GM12878 (cell line): Measurements from ENCODE around the gene PNPO. TPM values are rescaled to one million over a fixed set of nuclear protein-coding genes. Genes with fewer than 3 reads are reported as not detected.

Source experiments
- BCL11A ChIP-seq: IDR thresholded peaks from 2 replicates; pipeline ENCODE4 v1.6.1; 2011; ENCODE audit warnings: low read depth, low read length
- BRCA1 ChIP-seq: IDR thresholded peaks from 2 replicates; pipeline ENCODE4 v1.6.1; 2011; ENCODE audit warnings: low read depth, low read length, improper control_type of control experiment
- DPF2 ChIP-seq: fragments of 450-650 bp; IDR thresholded peaks from 2 replicates; pipeline ENCODE4 v1.6.1; 2017; ENCODE audit warnings: mild to moderate bottlenecking
- EZH2 ChIP-seq: IDR thresholded peaks from 2 replicates; pipeline ENCODE4 v1.6.1; 2012; ENCODE audit warnings: low read depth, mild to moderate bottlenecking, control low read depth, inconsistent platforms, low read length, borderline replicate concordance; ENCODE audit not compliant: control insufficient read depth
- FOS ChIP-seq: IDR thresholded peaks from 3 replicates; pipeline ENCODE4 v1.6.1; 2011; ENCODE audit warnings: borderline replicate concordance; ENCODE audit not compliant: insufficient read length; ENCODE audit errors: extremely low read depth
- IKZF1 ChIP-seq: fragments of 450-650 bp; conservative IDR thresholded peaks from 2 replicates; pipeline ENCODE4 v1.6.1; 2017; ENCODE audit warnings: antibody characterized with exemption, mild to moderate bottlenecking
- KLF5 ChIP-seq: fragments of 450-650 bp; IDR thresholded peaks from 2 replicates; pipeline ENCODE4 v1.6.1; 2014; ENCODE audit warnings: mild to moderate bottlenecking; ENCODE audit not compliant: partially characterized antibody
- NFYA ChIP-seq: IDR thresholded peaks from 2 replicates; pipeline ENCODE4 v1.6.1; 2011; ENCODE audit warnings: low read depth, mild to moderate bottlenecking, low read length, improper control_type of control experiment, borderline replicate concordance
- NR2C1 ChIP-seq: fragments of 450-650 bp; IDR thresholded peaks from 2 replicates; pipeline ENCODE4 v1.6.1; 2017; ENCODE audit warnings: antibody characterized with exemption, mild to moderate bottlenecking, moderate library complexity
- NRF1 ChIP-seq: conservative IDR thresholded peaks from 2 replicates; pipeline ENCODE4 v1.6.1; 2011; ENCODE audit warnings: mild to moderate bottlenecking, low read depth, low read length, improper control_type of control experiment
- POLR2AphosphoS5 ChIP-seq: IDR thresholded peaks from 2 replicates; pipeline ENCODE4 v1.6.1; 2011; ENCODE audit warnings: mild to moderate bottlenecking, low read length, inconsistent platforms
- POU2F2 ChIP-seq: IDR thresholded peaks from 3 replicates; pipeline ENCODE4 v1.6.1; 2011; ENCODE audit warnings: low read depth, mild to moderate bottlenecking, low read length, borderline replicate concordance
- RUNX3 ChIP-seq: IDR thresholded peaks from 2 replicates; pipeline ENCODE4 v1.6.1; 2012; ENCODE audit warnings: low read length, inconsistent platforms
- STAT3 ChIP-seq: IDR thresholded peaks from 2 replicates; pipeline ENCODE4 v1.6.1; 2011; ENCODE audit warnings: low read depth, low read length, improper control_type of control experiment
- TCF7 ChIP-seq: IDR thresholded peaks from 2 replicates; pipeline ENCODE4 v1.6.1; 2014; ENCODE audit warnings: antibody characterized with exemption, borderline replicate concordance
- WRNIP1 ChIP-seq: IDR thresholded peaks from 2 replicates; pipeline ENCODE4 v1.6.1; 2011; ENCODE audit warnings: low read depth, low read length, improper control_type of control experiment, borderline replicate concordance
- ZNF217 ChIP-seq: fragments of 450-650 bp; IDR thresholded peaks from 2 replicates; pipeline ENCODE4 v1.6.1; 2017; ENCODE audit warnings: antibody characterized with exemption, mild to moderate bottlenecking
- ZNF274 ChIP-seq: IDR thresholded peaks from one replicate; pipeline ENCODE4 v1.8.0; 2011; ENCODE audit not compliant: insufficient read length, insufficient read depth
- polyA plus RNA-seq, 11 experiments: library from polyadenylated mRNA; depleted of rRNA in 4 of 11; unstranded in 6 of 11; stranded (reverse) in 5 of 11; fragments of >200 nt; fragmentation: Nextera tagmentation in 4 of 11; fragmentation: Illumina TruSeq in 1 of 11; extraction: Ambion mirVana in 4 of 11; extraction: Trizol in 1 of 11; gene quantifications; 1 replicate in 1 of 11; 2 replicates in 10 of 11; pipeline versions ENCODE4 v1.2.1 to v1.2.3, GENCODE V29; 2011 to 2016; ENCODE audit warnings: inconsistent platforms in 2 of 11, missing spikeins in 2 of 11, low read depth in 1 of 11
- total RNA-seq, 4 experiments: library from RNA; depleted of rRNA in 3 of 4; stranded (reverse); fragments of >200 nt in 3 of 4; fragmentation: Illumina TruSeq in 1 of 4; extraction: Trizol in 1 of 4; gene quantifications; 2 replicates each; pipeline versions ENCODE4 v1.2.1 to v1.2.3, GENCODE V29; 2013 to 2021
- TF ChIP-seq, protein P1 (sequence below): fragments of 450-650 bp; IDR thresholded peaks from 2 replicates; pipeline ENCODE4 v1.6.1; 2017; ENCODE audit warnings: borderline replicate concordance
- TF ChIP-seq, protein P2 (sequence below): IDR thresholded peaks from 2 replicates; pipeline ENCODE4 v1.6.1; 2012; ENCODE audit warnings: low read length, inconsistent platforms
- TF ChIP-seq, protein P3 (sequence below): fragments of 450-650 bp; IDR thresholded peaks from 2 replicates; pipeline ENCODE4 v1.6.1; 2017; ENCODE audit warnings: mild to moderate bottlenecking, moderate library complexity
- TF ChIP-seq, protein P4 (sequence below): fragments of 150-350 bp; IDR thresholded peaks from 2 replicates; pipeline ENCODE4 v1.6.1; 2014; ENCODE audit warnings: mild to moderate bottlenecking, low read depth, low read length

PNPO gene
- total and polyA plus RNA-seq, 10 of the 15 experiments (the other 5 are each of a cell fraction or from before 2014, with no cell fraction given), result 13.9 to 52.6 (median 37.3) TPM

DNA sequence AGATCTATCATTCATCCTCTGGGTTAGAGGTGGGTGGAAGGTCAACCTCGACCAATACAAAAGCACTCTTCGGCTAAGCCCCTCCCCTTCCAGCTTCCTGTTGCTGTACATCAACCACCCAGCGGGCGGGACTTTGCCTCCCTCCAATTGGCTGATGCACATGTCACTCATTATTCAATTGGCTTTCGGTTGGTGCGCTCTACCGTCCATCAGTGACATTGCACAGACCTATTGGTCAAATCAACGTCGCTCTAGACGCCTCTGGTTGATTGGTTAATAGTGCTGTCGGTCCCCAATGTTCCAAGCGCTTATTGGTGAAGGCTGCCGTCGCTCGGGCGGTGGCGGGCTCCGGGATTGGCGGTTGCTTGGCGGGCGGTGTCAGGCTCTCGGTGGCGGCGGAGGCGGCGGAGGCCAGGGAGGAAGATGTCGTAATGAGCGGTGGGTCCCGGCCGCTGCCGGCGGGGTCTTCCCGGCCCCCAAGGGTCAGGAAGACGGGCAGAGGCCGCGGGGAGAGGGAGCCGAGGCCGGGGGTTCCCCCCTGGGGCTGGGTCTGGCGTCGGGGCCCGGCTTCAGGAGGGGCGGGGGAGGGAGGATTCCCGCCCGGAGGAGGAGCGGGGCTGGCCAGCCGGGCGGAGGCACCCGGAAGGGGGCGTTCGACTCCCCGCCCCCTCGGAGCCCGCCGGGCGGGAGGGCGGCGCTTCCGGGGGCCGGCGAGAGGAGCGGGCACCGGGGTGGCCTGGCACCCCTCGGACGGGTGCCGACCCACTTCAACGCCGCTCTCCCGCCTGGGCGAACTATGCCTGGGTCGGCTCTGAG, 45.3 kb upstream of the PNPO start, which contains the start of gene SP2 (continued):
- no peak for TF ChIP-seq ZNF217
- no peak for TF ChIP-seq TCF7
- TF ChIP-seq NR2C1, result peak; percentile 97
- no peak for TF ChIP-seq BCL11A
- TF ChIP-seq, protein P1, sequence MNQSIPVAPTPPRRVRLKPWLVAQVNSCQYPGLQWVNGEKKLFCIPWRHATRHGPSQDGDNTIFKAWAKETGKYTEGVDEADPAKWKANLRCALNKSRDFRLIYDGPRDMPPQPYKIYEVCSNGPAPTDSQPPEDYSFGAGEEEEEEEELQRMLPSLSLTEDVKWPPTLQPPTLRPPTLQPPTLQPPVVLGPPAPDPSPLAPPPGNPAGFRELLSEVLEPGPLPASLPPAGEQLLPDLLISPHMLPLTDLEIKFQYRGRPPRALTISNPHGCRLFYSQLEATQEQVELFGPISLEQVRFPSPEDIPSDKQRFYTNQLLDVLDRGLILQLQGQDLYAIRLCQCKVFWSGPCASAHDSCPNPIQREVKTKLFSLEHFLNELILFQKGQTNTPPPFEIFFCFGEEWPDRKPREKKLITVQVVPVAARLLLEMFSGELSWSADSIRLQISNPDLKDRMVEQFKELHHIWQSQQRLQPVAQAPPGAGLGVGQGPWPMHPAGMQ, result no peak
- no peak for TF ChIP-seq STAT3
- TF ChIP-seq, protein P2, sequence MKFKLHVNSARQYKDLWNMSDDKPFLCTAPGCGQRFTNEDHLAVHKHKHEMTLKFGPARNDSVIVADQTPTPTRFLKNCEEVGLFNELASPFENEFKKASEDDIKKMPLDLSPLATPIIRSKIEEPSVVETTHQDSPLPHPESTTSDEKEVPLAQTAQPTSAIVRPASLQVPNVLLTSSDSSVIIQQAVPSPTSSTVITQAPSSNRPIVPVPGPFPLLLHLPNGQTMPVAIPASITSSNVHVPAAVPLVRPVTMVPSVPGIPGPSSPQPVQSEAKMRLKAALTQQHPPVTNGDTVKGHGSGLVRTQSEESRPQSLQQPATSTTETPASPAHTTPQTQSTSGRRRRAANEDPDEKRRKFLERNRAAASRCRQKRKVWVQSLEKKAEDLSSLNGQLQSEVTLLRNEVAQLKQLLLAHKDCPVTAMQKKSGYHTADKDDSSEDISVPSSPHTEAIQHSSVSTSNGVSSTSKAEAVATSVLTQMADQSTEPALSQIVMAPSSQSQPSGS, result no peak; the same call in 1 of the 2 replicates
- no peak for TF ChIP-seq EZH2
- TF ChIP-seq BRCA1, result peak; percentile 32; the same call in 1 of the 2 replicates
- TF ChIP-seq, protein P3, sequence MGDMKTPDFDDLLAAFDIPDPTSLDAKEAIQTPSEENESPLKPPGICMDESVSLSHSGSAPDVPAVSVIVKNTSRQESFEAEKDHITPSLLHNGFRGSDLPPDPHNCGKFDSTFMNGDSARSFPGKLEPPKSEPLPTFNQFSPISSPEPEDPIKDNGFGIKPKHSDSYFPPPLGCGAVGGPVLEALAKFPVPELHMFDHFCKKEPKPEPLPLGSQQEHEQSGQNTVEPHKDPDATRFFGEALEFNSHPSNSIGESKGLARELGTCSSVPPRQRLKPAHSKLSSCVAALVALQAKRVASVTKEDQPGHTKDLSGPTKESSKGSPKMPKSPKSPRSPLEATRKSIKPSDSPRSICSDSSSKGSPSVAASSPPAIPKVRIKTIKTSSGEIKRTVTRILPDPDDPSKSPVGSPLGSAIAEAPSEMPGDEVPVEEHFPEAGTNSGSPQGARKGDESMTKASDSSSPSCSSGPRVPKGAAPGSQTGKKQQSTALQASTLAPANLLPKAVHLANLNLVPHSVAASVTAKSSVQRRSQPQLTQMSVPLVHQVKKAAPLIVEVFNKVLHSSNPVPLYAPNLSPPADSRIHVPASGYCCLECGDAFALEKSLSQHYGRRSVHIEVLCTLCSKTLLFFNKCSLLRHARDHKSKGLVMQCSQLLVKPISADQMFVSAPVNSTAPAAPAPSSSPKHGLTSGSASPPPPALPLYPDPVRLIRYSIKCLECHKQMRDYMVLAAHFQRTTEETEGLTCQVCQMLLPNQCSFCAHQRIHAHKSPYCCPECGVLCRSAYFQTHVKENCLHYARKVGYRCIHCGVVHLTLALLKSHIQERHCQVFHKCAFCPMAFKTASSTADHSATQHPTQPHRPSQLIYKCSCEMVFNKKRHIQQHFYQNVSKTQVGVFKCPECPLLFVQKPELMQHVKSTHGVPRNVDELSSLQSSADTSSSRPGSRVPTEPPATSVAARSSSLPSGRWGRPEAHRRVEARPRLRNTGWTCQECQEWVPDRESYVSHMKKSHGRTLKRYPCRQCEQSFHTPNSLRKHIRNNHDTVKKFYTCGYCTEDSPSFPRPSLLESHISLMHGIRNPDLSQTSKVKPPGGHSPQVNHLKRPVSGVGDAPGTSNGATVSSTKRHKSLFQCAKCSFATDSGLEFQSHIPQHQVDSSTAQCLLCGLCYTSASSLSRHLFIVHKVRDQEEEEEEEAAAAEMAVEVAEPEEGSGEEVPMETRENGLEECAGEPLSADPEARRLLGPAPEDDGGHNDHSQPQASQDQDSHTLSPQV, result no peak
- 0 out of 3 replicates have a peak, but pooled peaks have one; percentile 62 for TF ChIP-seq POU2F2
- peak; percentile 99 for TF ChIP-seq NFYA
- TF ChIP-seq, protein P4, sequence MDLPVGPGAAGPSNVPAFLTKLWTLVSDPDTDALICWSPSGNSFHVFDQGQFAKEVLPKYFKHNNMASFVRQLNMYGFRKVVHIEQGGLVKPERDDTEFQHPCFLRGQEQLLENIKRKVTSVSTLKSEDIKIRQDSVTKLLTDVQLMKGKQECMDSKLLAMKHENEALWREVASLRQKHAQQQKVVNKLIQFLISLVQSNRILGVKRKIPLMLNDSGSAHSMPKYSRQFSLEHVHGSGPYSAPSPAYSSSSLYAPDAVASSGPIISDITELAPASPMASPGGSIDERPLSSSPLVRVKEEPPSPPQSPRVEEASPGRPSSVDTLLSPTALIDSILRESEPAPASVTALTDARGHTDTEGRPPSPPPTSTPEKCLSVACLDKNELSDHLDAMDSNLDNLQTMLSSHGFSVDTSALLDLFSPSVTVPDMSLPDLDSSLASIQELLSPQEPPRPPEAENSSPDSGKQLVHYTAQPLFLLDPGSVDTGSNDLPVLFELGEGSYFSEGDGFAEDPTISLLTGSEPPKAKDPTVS, result peak; percentile 77; the same call in 1 of the 2 replicates
- no peak for TF ChIP-seq WRNIP1
- peak; percentile 63 for TF ChIP-seq RUNX3
- TF ChIP-seq KLF5, result peak; percentile 99
- no peak; the same call in none of the 2 replicates for TF ChIP-seq IKZF1
- peak; percentile 79 for TF ChIP-seq POLR2AphosphoS5
- TF ChIP-seq FOS, result peak; percentile 100
- peak; percentile 100 for TF ChIP-seq DPF2
- no peak for TF ChIP-seq ZNF274
- TF ChIP-seq NRF1, result no peak; the same call in 1 of the 2 replicates
